Progenitor cell of endocrine pancreas (in vitro differentiated cells): Measurements from ENCODE around the gene GPS1. TPM values are rescaled to one million over a fixed set of nuclear protein-coding genes. Genes with fewer than 3 reads are reported as not detected.

Experiments
- DNase-seq: peaks from one replicate; pipeline ENCODE4 v3.0.0; 2021; ENCODE audit warnings: low spot score; ENCODE audit not compliant: unreplicated experiment
- H3K27ac Mint-ChIP-seq: 2 replicates; pipeline ENCODE4 v1.8.0; 2021; ENCODE audit warnings: mild to moderate bottlenecking, moderate library complexity, mixed read lengths
- H3K27me3 Mint-ChIP-seq: 2 replicates; pipeline ENCODE4 v1.8.0; 2021; ENCODE audit warnings: mixed read lengths
- H3K36me3 Mint-ChIP-seq: 2 replicates; pipeline ENCODE4 v1.8.0; 2022; ENCODE audit warnings: mixed read lengths; ENCODE audit not compliant: insufficient read depth
- H3K4me1 Mint-ChIP-seq: 2 replicates; pipeline ENCODE4 v1.8.0; 2021; ENCODE audit warnings: low read depth, mixed read lengths
- H3K4me3 Mint-ChIP-seq: 2 replicates; pipeline ENCODE4 v1.8.0; 2021; ENCODE audit warnings: low read depth, mild to moderate bottlenecking, moderate library complexity, mixed read lengths
- H3K9me3 Mint-ChIP-seq: 2 replicates; pipeline ENCODE4 v1.8.0; 2021; ENCODE audit warnings: low read depth, mixed read lengths
- CTCF ChIP-seq: fragments of 200-600 bp; sonication (generic); IDR thresholded peaks from one replicate; pipeline ENCODE4 v1.5.0; 2021; ENCODE audit warnings: antibody characterized with exemption, mild to moderate bottlenecking; ENCODE audit not compliant: unreplicated experiment
- total RNA-seq: library from RNA; stranded (reverse); gene quantifications from 2 replicates; pipeline ENCODE4 v1.2.1, GENCODE V29; 2021

The GPS1 gene
- total RNA-seq, 1 donor from 2014 or later: 137 TPM

DNA sequence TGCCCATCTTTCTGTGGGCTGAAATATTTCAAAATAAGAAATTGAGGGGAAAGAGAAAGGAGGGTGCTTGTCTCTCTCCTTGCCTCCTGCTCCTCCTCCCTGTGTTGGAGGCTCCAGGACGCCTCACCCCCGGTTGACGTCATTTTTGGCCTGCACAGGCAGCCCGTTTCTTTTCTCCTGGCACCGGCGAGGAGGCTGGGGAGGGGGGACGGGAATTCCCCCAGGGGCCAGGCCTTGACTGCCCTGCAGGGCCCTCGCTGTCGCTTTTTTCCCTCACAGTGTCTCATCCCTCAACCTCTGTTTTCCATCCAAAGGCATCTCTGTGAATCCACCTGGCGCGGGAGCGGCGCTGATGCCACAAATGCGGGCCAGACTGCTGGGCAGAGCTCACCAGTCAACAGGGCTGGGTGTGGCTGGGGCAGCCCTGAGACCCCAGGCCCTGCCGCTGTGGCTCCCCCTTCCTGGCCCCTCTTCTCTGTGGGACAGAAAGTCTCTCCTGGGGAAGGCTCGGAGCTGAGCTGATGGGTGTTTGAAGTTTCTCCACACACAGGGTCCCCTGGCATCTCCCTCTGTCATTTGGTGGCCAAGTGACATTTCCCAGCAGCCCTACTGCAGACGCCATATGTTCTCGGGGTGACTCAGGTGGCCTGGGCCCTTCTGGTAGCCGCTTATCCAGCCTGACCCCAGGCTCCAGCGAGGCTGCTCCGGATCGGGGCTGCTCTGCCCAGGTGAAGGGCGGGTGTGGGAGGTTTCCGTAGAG lies 45.0 kb upstream of the GPS1 start:
- no peak for DNase-seq
- Mint-ChIP-seq H3K9me3 (no peaks in the 10 kb centered on the region), H3K27me3 (no peaks in the 10 kb centered on the region), H3K27ac (no peak overlapping the region), H3K36me3 (no peaks in the 10 kb centered on the region), H3K4me1 (no peaks in the 10 kb centered on the region), H3K4me3 (no peak overlapping the region)
- no peak for TF ChIP-seq CTCF

DNA sequence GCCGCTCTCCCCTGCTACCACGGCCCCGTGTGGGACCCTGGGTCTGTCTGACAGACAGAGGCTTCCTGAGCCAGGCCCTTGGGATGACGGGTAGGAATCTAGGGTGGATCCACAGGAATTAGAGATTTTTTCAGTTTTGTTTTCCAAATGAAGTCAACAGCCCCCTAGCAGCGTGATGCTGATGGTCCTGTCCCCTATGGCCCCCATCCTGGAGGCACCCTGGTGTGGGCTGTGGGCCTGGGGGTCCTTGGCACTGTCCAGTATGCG lies 44.5 kb upstream of the GPS1 start:
- DNase-seq: no peak
- Mint-ChIP-seq H3K4me3 (no peak overlapping the region), H3K27ac (no peak overlapping the region), H3K36me3 (no peaks in the 10 kb centered on the region), H3K9me3 (no peaks in the 10 kb centered on the region), H3K27me3 (no peaks in the 10 kb centered on the region), H3K4me1 (no peaks in the 10 kb centered on the region)
- no peak for TF ChIP-seq CTCF

DNA sequence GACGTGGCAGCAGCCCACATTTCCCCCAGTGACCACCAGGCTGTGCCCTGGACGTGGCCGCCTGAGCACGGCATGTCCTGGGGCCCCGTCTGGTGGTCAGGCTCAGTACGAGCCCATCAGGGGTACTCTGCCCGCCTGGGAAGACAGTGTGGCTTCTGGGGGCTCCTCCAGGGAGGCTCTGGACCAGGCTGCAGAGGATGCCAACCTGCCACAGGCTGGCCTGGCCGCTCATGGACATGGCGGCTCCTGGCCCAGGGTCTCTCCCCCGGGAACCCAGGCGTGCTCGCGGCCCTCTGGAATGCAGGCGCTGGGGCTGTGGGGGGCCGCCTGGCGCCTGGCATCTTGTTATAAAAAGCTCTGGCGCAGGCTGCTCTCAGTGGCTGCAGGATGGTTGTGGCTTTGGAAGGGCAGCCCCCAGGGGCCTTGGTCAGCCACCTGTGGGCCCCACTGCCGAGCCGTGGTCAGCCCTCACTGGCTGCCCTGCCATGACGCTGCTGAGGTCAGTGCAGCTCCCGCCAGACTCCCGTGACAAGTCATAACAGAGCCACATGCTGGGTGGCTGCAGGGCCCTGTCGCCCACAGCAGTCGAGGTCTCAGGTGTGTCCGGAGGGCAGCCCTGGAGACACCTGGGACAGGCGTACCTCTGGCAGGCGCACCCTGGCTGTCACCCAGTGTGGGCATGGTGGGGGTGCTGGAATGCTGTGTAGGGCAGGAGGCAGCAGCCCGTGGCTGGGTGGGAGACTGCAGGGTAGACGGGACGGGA lies 44.0 kb upstream of the GPS1 start:
- H3K9me3 Mint-ChIP-seq: no peaks in the 10 kb centered on the region
- H3K36me3 Mint-ChIP-seq: no peaks in the 10 kb centered on the region
- H3K4me3 Mint-ChIP-seq: no peak overlapping the region
- DNase-seq: no peak
- no peaks in the 10 kb centered on the region for H3K27me3 Mint-ChIP-seq
- no peaks in the 10 kb centered on the region for H3K4me1 Mint-ChIP-seq
- no peak for TF ChIP-seq CTCF
- H3K27ac Mint-ChIP-seq: no peak overlapping the region

DNA sequence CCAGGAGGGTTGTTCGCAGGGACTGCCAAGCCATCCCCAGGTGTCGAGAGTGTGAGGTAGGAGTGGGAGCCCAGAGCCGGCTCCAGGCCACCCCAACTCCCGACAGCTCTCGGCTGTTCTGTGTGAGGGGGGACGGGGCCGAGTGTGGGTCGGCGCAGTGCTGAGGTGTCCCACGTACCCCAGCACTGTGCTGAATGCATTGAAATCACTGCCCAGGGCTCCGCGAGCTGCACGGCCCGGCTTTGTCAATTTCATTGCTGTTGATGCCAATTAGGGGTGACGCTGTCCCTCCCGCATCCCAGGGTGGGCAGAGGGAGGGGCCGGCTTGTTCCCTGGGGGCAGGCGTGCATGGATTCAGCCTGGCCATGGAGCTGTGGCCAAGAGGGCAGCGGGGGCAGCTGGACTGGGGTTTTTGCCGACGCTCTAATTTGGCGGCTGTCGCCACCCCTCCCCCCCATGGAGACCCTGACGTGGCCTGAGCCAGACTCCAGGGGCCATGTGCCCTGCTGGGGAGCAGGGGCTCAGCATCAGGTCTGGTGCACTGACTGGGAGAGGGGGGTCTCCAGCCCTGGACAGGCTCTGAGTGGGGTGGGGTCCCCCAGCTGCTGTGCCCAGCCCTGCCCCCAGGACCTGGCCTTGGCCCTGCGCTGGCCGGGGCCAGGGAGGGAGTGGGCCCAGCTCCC lies 43.3 kb upstream of the GPS1 start:
- Mint-ChIP-seq H3K4me1 (no peaks in the 10 kb centered on the region), H3K9me3 (no peaks in the 10 kb centered on the region), H3K4me3 (no peak overlapping the region), H3K27ac (no peak overlapping the region), H3K36me3 (no peaks in the 10 kb centered on the region), H3K27me3 (no peaks in the 10 kb centered on the region)
- TF ChIP-seq CTCF: no peak
- no peak for DNase-seq

- H3K36me3 Mint-ChIP-seq: no peaks in the 10 kb centered on the region
- DNase-seq: no peak
- H3K4me3 Mint-ChIP-seq: no peak overlapping the region
- no peaks in the 10 kb centered on the region for H3K4me1 Mint-ChIP-seq
- no peak for TF ChIP-seq CTCF
- H3K27ac Mint-ChIP-seq: no peak overlapping the region
- no peaks in the 10 kb centered on the region for H3K27me3 Mint-ChIP-seq
- no peaks in the 10 kb centered on the region for H3K9me3 Mint-ChIP-seq
Measured at GRCh38 chr17:82008941-82009405, 42.7 kb upstream of the GPS1 start.
